Left kidney (tissue), 2 donors: ENCODE results near the gene GALNS. TPM values are rescaled to one million over a fixed set of nuclear protein-coding genes. Genes with fewer than 3 reads are reported as not detected.

Experiments
- DNase-seq: peaks from one replicate; pipeline ENCODE4 v3.0.0-alpha.2; 2013
- polyA plus RNA-seq: library from polyadenylated mRNA; unstranded; fragments of 120-200 nt; gene quantifications from one replicate; pipeline ENCODE4 v1.2.1, GENCODE V29; 2013; ENCODE audit not compliant: insufficient read length

The GALNS gene
- polyA plus RNA-seq, 1 donor: 22.2 TPM

GRCh38 chr16:88876942-88877526, 20.3 kb upstream of the GALNS start:
- DNase-seq: no peak

GRCh38 chr16:88875703-88876234, 19.0 kb upstream of the GALNS start:
- DNase-seq: no peak

DNA sequence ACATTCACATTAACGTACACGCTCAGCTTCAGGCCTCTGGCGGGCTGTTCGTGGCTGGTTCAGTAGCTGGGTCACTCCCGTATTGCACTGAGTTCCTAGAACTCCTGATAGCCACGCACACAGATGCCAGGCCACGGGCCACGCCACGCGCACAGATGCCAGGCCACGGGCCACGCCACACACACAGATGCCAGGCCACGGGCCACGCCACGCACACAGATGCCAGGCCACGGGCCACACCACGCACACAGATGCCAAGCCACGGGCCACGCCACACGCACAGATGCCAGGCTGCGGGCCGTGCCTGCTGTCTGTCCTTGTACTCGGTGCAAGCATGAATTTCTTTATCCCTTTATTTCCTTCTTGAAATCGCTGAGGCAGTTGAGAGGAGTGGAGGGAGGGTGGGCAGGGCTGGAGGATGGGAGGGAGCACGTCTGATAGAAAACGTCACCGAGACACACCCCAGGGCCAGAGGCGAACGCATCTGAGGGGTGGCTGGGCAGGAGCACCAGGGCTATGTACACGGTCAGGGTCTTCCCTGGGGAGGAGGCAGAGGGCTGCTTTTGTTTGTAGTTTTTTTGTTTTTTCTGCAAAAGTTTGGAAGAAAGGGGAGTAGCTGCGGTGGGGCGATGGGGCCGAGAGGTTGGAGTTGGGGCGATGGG, 18.3 kb upstream of the GALNS start:
- no peak for DNase-seq

DNA sequence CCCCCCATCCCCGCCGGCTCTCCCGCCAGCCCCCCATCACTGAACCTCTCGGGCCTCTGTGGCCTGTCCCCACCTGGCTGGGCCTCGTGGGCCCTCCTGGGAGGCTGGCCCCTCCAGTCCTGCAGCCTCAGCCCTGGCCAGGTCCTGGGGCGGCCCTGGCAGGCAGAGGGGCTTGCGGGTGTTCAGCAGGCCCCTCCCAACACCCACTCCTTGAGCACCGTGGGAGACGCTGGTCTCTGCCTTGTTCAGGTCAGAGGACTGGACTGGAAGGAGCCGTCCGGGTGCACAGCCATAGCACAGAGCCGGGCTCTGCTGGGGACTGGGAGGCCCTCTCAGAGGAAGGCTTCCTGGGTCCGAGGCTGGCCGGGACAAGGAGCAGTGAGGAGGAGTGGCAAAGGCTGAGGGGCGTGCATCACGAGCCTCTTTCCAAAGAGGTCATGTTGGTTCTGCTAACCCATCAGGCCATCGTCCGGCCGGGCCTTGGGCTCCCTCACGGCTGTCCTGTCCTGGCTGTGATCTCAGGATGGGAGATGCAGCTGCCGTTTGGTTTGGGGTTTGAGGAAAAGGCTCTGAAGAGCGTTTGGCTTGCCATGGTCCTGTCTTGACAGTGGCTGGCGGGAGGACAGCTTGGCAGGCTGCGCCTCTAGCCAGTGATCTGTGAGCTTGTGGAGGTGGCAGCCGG, 16.0 kb upstream of the GALNS start:
- DNase-seq: no peak

DNA sequence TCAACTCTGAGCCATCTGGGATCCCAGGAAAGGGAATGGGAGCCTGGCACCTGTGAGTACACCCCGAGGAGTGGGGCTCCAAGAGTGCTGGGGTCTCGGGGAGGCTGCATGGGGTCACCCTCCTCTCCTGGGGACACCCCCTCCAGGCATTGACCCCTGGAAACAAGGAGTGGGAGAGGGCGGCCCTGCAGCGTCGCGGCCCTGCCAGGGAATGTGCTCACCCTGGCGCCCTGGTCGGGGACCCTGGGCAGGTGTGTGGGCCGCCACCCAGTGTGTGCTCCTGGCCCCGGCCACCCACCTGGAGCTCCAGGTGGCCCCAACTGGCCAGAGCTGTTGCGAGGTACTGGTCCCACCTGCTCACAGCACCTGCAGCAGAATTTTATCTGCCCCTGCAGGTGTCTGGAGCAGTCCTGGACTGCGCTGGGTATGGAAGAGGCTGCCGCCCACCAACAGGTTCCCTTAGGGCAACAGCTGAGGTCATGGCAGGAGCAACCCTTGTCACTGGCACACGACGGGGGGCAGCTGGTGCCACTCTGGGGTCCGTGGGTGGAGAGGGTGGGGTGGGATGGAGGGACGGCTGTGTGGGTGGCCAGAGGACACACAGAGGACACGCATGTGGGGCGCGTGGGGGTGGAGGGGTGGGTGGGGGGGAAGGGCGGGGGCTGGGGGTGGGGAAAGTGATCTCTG, 15.1 kb upstream of the GALNS start:
- no peak for DNase-seq

GRCh38 chr16:88871349-88871702, 14.6 kb upstream of the GALNS start:
- DNase-seq: no peak

DNA sequence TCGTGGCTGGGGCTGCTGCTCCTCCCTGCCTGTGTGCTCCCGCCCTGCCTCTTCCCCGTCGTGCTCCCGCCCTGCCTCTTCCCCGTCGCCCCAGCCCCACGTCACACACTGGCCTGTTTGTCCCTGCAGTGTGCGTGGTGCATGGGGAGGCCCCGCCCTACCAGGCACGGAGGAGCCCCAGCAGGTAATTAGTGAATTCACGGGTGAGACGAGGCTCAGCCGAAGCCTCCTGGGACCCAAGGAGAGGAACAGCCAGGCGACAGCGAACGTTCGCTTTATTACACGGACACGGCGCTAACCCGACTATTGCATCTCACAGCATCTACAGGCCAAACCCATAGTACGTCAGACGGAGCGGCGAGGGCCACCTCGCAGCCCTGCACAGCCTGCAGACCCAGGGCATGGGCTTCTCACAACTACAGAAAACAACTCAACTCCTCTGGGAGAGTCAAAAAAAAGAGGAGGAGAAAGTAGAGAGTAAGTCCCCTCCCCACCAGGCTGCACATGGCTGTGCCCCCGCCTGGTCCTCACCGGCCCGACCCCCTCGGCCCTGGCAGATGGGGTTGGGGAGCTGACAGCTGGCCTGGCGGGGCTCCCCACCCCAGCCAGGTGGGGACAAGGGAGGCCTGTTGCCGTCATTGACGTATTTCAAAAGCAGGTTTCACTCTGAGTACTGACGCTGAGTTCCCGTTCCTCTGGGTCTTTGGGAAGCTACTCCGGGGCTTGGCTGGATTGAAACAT, 14.0 kb upstream of the GALNS start:
- no peak for DNase-seq

DNA sequence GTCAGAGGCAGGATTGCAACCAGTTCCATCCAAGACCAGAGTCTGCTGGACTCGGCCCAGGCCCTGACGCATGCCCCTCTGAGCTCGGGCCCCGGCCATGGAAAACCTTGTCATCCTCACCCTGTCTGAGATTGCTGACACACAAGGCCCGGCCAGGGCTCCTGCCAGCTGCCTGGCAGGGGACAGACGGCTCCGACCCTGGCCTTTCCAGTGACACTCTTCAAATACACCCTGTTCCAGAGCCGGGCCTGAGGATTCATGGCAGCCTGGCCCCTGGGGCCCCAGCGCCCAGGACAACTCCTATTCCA, 12.9 kb upstream of the GALNS start:
- DNase-seq: no peak

GRCh38 chr16:88868974-88869672, 12.4 kb upstream of the GALNS start:
- no peak for DNase-seq

- DNase-seq: no peak
Measured at GRCh38 chr16:88867581-88868246, 11.0 kb upstream of the GALNS start.

GRCh38 chr16:88866151-88866920, 9.6 kb upstream of the GALNS start, which contains the start of gene PABPN1L:
Gene PABPN1L (minus strand): TSS chr16:88866660. CDS start chr16:88866606, 54 bp downstream.
- no peak for DNase-seq

GRCh38 chr16:88865742-88866141, 9.0 kb upstream of the GALNS start:
- no peak for DNase-seq

DNA sequence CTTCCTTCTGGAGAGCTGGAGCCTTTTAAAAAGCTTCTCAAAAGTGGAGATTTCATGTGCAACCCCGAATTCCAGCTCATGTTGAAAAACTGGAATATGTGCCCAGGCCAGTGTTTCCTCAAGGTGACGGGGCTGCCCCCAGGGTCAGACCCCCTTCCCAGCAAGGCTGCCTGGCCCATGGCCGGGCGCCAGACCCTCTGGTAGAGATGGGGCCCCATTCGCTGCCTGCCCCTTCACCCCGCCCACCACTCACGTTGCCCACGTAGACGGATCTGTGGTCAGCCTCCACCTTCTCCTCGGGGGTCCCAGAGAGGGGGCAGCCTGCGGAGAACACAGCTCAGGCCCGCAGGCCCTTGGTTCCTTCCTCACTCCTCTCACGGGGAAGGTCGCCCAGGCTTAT, 8.6 kb upstream of the GALNS start:
- DNase-seq: no peak

GRCh38 chr16:88864521-88864920, 7.8 kb upstream of the GALNS start:
- DNase-seq: no peak

DNA sequence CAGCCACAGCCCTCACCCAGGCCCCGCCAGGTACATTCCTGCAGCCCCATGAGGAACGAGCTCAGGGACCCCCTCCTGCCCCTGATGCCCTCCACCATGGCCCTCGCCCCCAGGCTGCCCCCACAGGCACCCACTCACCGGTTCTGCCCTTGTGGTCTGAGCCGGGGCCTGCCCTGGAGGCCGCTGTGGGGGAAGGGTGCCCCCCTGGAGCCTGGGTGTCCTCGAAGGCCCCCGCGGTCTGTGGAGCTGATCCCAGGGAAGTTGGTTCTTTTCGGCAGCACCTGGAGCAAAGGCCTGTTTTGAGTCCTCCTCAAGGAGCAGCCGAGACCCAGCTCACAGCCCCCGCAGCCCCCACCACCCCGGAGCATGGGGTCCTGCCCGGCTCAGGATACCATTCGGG, 7.4 kb upstream of the GALNS start:
- no peak for DNase-seq

GRCh38 chr16:88863426-88863825, 6.7 kb upstream of the GALNS start:
- DNase-seq: no peak

DNA sequence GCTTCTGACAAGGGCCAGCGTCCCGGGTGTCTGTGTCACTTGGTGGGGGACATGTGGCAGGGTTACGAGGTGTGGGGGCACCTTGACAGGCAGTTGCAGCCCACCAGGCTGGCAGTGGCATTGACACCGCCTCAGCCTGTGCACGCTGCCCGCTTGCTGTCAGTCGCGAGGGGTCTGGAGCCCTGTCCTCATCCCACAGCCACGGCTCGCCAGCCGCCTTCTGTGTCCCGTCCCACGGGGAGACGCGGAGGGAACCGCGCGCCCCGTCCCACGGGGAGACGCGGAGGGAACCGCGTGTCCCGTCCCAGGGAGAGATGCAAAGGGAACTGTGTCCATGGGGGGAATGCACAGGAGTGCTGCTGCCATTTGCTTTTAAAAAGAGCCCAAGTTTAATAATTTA, 6.2 kb upstream of the GALNS start:
- DNase-seq: no peak

DNA sequence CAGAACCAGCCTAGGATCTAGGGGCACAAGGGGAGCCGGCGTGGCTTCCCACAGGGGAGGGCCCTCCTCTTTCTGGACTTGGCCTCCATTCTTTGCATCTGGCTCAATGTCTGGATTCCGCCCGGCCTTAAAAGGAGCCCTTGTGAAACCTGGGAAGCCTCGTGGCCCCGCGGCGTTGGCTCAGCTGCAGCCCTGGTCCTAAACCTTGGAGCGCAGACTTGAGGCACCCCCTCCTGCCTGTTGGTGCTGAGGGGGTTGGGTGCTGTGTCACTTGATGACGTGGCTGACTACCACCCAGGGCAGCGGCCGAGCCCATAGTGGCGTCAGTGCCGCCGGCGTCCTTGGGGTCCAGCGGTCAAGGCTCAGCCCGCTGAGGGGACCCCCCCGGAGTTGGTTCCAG, 4.6 kb upstream of the GALNS start:
- DNase-seq: no peak

GRCh38 chr16:88859381-88860091, 2.8 kb upstream of the GALNS start:
- DNase-seq: no peak
